Transverse colon (tissue), 4 donors: ENCODE measurements around the gene STK40.

ENCODE experiments used
- EP300 ChIP-seq: sonication (generic); formaldehyde crosslinking; IDR thresholded peaks from one replicate; pipeline ENCODE4 v1.6.1; 2017; ENCODE audit warnings: antibody characterized with exemption, low read depth
- POLR2A ChIP-seq: fragments of 450-650 bp; IDR thresholded peaks from one replicate; pipeline ENCODE4 v1.6.1; 2016; ENCODE audit warnings: antibody characterized with exemption, mild to moderate bottlenecking, moderate library complexity
- POLR2AphosphoS5 ChIP-seq, 3 donors: sonication (generic); formaldehyde crosslinking; IDR thresholded peaks; one replicate each; pipeline ENCODE4 v1.6.1; 2016; ENCODE audit warnings: antibody characterized with exemption in 3 of 3
- TF ChIP-seq, protein P1 (sequence below), 5 experiments: fragments of 200-600 bp in 3 of 5; fragments of 450-650 bp in 2 of 5; sonication (generic) in 3 of 5; IDR thresholded peaks; 1 replicate in 2 of 5; 2 replicates in 3 of 5; pipeline ENCODE4 v1.5.1; 2016 to 2017; ENCODE audit warnings: antibody characterized with exemption in 5 of 5, inconsistent platforms in 3 of 5, mild to moderate bottlenecking in 2 of 5, moderate library complexity in 1 of 5

DNA sequence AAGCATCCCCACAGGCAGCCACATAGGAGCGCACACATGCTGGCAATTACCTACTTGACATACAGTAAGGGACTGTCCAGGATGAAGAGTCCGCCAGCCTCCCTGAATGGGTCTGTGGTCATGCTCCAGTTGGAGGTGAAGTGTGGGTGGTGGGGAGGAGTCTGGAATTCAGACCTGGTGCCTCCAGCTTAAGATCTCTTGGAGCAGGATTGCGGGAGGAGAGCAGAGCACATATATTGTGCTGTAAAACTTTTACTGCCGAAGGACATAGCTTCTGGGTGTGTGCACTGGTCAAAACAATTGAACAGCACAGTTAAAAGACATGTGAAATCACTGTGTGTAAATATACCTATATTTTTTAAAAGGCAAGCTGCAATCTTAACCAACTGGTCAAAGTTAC lies 17.9 kb downstream of the STK40 start:
- TF ChIP-seq, protein P1, sequence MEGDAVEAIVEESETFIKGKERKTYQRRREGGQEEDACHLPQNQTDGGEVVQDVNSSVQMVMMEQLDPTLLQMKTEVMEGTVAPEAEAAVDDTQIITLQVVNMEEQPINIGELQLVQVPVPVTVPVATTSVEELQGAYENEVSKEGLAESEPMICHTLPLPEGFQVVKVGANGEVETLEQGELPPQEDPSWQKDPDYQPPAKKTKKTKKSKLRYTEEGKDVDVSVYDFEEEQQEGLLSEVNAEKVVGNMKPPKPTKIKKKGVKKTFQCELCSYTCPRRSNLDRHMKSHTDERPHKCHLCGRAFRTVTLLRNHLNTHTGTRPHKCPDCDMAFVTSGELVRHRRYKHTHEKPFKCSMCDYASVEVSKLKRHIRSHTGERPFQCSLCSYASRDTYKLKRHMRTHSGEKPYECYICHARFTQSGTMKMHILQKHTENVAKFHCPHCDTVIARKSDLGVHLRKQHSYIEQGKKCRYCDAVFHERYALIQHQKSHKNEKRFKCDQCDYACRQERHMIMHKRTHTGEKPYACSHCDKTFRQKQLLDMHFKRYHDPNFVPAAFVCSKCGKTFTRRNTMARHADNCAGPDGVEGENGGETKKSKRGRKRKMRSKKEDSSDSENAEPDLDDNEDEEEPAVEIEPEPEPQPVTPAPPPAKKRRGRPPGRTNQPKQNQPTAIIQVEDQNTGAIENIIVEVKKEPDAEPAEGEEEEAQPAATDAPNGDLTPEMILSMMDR (IDR thresholded peaks at IDR 0.05), result no peak
- TF ChIP-seq POLR2A (no peak), EP300 (no peak), POLR2AphosphoS5 (IDR thresholded peaks at IDR 0.05) (no peak)
